GM18507 (cell line): ENCODE measurements around the gene CEP68.
"Not testable (repeated sequence)": the region's sequence is repeated elsewhere in the genome, so short reads cannot be mapped to it uniquely, and the experiment has no call there.

ENCODE experiments used
- DNase-seq: peaks from one replicate; pipeline ENCODE4 v3.0.0; 2011; ENCODE audit warnings: low read depth; ENCODE audit not compliant: insufficient read length; ENCODE audit errors: extremely low spot score
- FAIRE-seq: peaks from 2 replicates; lab custom pipeline; 2011; peaks lifted over from hg19 to GRCh38; lab: Jason Lieb, UNC

CEP68 gene

DNA sequence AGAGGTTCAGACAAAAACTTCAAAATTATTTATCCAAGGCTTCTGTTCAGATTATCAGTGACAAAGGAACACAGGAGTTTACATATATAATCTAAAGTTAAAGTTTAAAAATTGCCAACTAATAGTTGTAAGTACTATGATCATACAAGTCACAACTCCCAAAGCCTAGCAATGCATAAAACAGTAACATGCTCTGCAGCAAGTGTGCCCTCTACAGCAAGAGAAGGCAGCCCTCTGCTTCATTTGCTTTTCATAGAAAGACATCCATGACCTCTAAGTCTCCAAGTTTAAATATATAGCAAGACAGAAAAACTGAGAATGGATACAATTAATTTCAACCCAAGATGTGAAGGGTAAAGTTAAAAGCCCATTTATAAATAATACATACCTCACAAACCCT lies 60.4 kb downstream of the CEP68 start:
- DNase-seq (no peak), FAIRE-seq (no peak)

DNA sequence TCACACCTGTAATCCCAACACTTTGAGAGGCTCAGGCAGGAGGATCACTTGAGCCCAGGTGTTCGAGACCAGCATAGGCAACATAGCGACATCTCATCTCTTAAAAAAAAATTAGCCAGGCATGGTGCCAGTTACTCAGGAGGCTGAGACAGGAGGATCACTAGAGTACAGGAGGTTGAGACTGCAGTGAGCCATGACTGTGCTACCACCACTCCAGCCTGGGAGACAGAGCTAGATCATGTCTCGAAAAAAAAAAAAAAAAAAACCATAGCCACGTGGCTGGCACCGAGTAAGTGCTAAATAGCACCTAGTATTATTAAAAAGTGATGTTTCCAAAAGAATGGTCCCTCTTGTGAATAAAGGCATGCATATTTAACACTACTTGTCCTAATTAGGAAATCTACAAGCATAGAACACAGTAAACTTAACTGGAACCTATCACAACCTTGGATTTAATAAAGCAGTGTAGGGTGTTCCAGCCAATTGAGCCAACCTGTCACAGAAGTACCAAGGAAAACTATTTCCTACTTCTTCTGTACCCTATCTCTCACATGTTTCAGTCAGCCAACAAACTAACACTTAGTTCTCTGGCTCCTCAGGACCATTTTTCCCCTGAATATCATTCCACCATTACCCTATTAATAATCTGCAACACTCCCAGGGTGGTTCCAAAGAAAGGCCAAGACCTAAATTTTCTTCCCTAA lies 64.9 kb downstream of the CEP68 start:
- no peak for DNase-seq
- no peak for FAIRE-seq

DNA sequence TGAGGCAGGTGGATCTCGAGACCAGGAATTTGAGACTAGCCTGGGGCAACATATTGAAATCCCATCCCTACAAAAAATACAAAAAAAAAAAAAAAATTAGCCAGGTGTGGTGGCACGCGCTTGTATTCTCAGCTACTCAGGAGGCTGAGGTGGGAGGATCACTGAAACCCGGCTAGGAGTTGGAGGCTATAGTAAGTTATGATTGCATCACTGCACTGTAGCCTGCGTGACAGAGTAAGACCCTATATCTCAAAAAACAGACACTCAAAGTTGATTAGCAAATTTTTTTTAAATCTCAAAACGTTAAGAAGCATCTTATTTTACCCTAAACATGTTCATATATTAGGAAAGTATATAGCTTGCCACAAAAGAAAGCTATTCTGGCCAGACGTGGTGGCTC lies 66.1 kb downstream of the CEP68 start:
- FAIRE-seq (no peak), DNase-seq (no peak)

DNA sequence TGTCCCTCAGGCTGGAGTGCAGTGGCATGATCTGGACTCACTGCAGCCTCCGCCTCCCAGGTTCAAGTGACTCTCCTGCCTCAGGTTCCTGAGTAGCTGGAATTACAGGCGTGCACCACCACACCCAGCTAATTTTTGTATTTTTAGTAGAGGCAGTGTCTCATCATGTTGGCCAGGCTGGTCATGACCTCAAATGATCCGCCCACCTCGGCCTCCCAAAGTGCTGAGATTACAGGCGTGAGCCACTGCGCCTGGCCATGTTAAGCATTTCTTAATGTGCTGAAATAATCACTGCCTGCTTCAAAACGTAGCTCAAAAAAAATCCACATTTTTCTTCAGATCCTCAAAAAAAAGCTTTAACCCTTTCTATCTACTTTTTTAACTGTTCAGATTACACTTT lies 69.2 kb downstream of the CEP68 start:
- DNase-seq, FAIRE-seq: not testable (repeated sequence)

DNA sequence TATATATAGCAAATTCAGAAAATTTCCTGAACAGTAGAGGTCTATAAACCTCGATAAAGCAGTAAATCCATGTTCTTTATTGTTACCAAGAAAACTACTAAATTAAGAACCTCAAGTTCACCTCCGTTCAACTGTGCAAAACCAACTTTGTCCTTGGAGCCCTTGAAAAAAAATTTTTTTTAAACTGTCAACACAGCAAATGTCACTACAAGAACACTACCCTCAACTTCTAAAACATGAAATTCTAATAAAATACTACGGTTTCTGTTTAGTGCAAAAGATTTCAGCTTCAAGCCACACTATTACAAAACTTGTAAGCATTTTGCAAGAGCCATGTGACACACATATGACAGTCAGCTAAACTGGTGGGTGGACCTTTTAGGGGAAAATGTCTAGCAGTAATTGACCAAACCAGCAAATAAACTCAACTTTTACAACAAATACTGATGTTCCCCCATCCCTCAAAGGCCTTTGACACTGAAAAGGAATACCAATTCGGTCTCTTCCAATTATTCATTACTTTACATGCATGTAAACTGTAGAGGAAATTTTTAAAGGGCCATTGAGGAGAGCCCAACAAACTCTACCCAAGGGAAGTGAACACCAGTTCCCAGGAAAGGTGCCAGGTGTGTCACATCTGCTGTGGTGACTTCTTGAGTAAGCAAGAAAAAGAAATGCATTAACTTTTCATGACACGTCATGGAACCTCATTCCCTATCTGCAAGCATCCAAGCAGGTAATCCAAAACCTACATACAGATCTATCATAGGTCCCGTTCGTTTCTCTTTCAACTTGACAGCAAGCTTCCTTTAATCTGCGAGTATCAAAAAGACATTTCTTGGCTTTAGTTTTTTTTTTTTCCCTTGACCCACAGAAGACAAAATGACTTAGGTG lies 72.3 kb downstream of the CEP68 start:
- FAIRE-seq (no peak), DNase-seq (no peak)

DNA sequence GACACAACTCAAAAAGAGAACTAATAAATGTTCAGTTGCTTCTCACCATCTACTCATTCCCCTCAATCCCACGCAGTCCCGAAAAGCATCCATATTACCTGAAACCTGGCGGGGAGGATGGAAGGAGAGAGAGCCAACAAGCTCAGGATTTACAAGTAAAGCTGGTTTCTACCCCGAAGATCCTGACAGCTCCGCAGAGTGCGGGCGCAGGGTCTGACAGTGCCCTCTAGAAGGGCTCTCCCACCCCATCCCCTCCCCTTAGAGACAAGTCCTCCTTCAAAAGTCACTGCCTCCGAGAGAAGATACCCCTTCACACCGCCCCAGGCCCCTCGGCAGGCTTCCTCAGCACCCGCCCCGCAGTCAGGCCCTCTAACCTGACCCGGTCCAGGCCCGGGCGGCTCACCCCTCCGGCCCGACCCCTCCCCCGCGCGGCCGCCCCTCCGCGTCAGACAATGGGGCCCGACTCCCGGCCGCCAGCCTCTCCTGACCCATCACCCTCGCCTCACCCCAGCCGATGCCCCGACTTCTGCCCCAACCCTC lies 73.1 kb downstream of the CEP68 start:
- FAIRE-seq (no peak), DNase-seq (no peak)

DNA sequence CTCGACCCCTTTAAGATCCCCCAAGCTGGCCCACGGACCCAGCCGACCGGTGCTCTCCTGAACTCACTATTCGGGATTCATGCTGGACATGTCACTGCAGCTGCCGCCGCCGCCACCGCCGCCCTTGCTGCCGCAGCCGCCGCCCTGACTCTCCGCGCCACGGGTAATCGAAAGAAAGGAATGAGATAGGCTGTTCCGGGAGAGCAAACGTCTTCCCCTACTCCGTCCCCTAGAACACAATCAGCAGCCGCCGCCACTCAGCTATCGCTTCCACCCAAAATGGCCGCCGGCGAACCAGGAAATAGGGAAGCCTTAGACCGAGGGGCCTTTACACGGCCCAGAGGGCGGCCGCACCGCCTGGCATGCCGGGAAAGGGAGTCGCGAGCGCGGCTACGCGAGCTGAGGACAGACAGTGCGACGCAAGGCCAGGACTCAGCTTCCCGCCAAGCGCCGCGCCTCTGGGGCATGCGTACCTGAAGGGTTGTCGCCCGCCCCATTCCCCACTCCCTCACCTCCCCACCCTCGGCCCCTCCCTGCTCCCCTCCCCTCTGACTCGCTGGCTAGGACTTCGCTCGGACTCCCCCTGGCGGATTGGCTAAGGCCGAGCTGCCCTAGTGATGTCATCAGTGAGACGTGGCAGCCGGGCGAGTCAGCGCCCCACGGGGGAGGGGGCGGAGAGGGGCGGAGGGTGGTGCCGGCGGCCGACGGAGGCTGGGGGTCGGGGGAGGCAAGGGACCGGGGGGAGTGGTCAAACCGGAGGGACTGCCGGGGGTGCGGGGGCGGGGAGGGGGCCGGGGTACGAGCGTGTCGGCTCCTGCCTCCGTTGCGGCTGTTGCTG lies 73.8 kb downstream of the CEP68 start, which contains the start of gene RAB1A:
RAB1A (minus strand) TSS at position 281 of the 838 bp plus-strand sequence; CDS start at position 90, 191 bp downstream.
- peak; percentile 98 for FAIRE-seq

DNA sequence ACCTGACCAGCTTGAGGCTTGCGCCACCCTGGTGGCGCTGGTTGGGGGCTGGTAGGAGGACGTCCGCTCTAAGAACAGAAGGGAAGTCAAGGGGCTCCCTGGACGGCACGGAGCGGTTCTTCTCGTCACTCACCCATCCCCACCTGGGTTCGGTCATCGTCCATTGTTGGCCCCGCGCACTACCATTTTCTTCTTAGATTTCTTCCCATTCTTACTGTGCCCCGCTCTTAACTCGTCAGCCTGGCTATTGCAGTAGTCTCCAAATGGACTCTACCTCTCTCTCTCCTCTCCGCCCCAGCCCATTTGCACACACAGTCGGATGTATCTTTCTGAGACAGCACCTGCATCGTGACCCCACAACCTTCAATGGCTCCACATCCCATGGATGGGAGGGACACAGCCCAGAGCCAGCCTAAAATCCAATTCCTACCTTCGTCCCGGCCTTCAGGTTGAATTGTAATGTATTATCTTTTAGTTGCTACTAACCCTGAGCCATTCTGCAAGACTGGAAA lies 74.5 kb downstream of the CEP68 start:
- FAIRE-seq: peak; percentile 31
- DNase-seq: no peak

More for the DNA sequence above, 73.8 kb downstream of the CEP68 start, which contains the start of gene RAB1A:
- DNase-seq: peak; percentile 98

DNA sequence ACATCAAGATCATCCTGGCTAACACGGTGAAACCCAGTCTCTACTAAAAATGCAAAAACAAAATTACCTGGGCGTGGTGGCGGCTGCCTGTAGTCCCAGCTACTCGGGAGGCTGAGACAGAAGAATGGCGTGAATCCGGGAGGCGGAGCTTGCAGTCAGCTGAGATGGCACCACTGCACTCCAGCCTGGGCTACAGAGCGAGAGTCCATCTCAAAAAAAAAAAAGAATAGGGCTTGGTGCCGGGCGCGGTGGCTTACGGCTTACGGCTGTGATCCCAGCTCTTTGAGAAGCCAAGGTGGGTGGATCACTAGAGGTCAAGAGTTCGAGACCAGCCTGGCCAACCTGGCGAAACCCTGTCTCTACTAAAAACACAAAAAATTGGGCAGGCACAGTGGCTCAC lies 76.7 kb downstream of the CEP68 start:
- not testable (repeated sequence) for DNase-seq, FAIRE-seq

DNA sequence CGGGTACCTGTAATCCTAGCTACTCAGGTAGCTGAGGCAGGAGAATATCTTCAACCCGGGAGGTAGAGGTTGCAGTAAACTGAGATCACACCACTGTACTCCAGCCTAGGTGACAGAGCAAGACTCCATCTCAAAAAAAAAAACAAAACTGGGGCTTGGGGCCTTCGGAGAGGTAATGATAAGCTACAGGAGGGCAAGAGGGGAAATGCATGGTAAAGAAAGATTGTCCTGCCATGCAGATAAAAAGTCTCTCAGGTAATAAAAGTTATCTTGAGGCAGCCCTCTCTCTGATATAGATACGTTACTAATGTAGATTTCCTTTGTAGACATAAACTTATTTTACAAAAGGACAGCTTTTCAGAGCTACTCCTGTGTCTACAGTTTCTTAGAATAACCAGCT lies 77.4 kb downstream of the CEP68 start:
- DNase-seq (no peak), FAIRE-seq (no peak)

DNA sequence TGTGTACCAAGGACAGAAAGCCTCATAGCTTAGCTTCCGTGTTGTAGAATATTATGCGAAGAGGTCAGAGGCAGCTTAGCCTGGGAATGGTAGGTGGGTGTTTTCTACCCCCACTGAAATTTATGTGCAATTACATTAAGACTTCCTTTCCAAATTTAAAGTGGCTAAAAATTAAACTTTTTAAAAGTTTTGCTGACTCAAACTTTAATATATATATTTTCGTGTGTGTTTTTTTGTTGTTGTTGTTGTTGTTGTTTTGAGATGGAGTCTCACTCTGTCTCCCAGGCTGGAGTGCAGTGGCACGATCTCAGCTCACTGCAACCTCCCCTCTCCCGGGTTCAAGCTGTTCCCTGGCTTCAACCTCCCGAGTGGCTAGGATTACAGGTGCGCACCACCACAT lies 77.9 kb downstream of the CEP68 start:
- FAIRE-seq (no peak), DNase-seq (no peak)

DNA sequence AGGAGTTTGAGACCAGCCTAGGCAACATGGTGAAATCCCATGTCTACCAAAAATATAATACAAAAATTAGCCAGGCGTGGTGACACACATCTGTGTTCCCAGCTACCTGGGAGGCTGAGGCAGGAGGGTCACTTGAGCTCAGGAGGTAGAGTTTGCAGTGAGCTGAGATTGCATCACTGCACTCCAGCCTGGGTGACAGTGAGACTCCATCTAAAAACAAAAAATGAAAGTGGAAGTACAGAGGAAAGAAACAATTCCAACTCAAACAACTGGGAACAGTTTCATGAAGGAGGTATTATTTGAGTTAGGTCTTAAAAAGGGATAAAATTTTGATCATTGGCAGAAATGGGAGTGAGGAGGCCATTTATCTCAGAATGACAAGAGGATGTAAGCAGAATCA lies 80.0 kb downstream of the CEP68 start:
- no peak for FAIRE-seq
- DNase-seq: no peak
